Fibroblast of lung (primary cell): ENCODE results near the gene MMP23B.

Experiments used
- CTCF ChIP-seq, 2 donors: IDR thresholded peaks in 1 of 2; conservative IDR thresholded peaks in 1 of 2; 1 replicate in 1 of 2; 2 replicates in 1 of 2; pipeline ENCODE4 v1.5.1; 2011 to 2012; ENCODE audit warnings: low read length in 2 of 2, control low read depth in 1 of 2, inconsistent platforms in 1 of 2, low read depth in 1 of 2, mild to moderate bottlenecking in 1 of 2
- EZH2 ChIP-seq: IDR thresholded peaks from 2 replicates; pipeline ENCODE4 v1.5.1; 2012; ENCODE audit warnings: low read length, control low read depth, mild to moderate bottlenecking; ENCODE audit errors: missing control alignments

- TF ChIP-seq CTCF (conservative IDR thresholded peaks at IDR 0.05 in 1 of 2, IDR thresholded peaks at IDR 0.05 in 1 of 2; ENCODE audit: low read depth in 1 of 2, low read length in 2 of 2): no peak
- TF ChIP-seq EZH2: no peak
Measured at GRCh38 chr1:1602968-1603506, 28.9 kb upstream of the MMP23B start.
